ENCODE results near the gene RAB10. TPM values are rescaled to one million over a fixed set of nuclear protein-coding genes. Genes with fewer than 3 reads are reported as not detected.
"Not testable (repeated sequence)": the region's sequence is repeated elsewhere in the genome, so short reads cannot be mapped to it uniquely, and the experiment has no call there.

RAB10 gene
- total and polyA plus RNA-seq, 2 of the 13 experiments (the other 11 are each of a cell fraction or from before 2014, with no cell fraction given), result 48.2 to 120 TPM

DNA sequence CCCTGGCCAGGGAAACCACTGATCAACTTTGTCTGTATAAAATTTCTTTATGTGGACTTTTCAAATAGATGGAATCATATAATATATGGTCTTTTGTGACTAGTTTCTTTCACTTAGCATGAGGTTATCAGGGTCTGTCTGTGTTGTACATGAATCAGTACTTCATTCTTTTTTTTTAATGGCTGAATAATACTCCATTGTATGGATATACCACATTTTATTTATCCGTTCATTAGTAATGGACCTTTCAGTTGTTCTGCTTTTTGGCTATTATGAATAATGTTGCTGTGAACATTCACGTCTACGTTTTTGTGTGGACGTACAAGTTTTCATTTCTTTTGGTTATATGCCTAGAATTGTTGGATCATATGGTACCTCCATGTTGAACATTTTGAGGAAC, 69.9 kb downstream of the RAB10 start:
- Histone ChIP-seq H3K36me3 (replicated peaks in 1 of 2; ENCODE audit: control insufficient read depth in 1 of 2, insufficient read depth in 2 of 2, low read length in 2 of 2) (peaks cover 14 to 67% of the 10 kb centered on the region in 2 experiments), H2AFZ (ENCODE audit: low read length) (no peak overlapping the region), H3K4me2 (ENCODE audit: low read depth, low read length) (no peak overlapping the region), H3K79me2 (ENCODE audit: insufficient read depth, low read length) (peaks cover 46% of the 10 kb centered on the region), H3K27ac (ENCODE audit: extremely low read length, insufficient read depth, low read length) (no peak overlapping the region), H4K20me1 (ENCODE audit: insufficient read depth, low read length) (peaks cover 17% of the 10 kb centered on the region), H3K27me3 (ENCODE audit: control insufficient read depth in 1 of 2, insufficient read depth in 2 of 2, low read length in 2 of 2) (no peaks in the 10 kb centered on the region), H3K9ac (ENCODE audit: insufficient read depth, low read depth, low read length) (no peak overlapping the region), H3K4me1 (ENCODE audit: insufficient read depth, low read length) (no peaks in the 10 kb centered on the region), H3K4me3 (replicated peaks in 1 of 3; ENCODE audit: insufficient read depth in 1 of 3, low read depth in 2 of 3, low read length in 3 of 3) (no peak overlapping the region), H3K9me3 (ENCODE audit: low read length) (no peaks in the 10 kb centered on the region)
- ATAC-seq (no peak), FAIRE-seq (no peak), DNase-seq (ENCODE audit: low spot score) (no peak)
- 95% methylated on average over 4 of the region's 4 CpGs for WGBS (ENCODE audit: low lambda C conversion rate)
- BruUV-seq (replicated peaks), result no TSS peak
- TF ChIP-seq ZNF670 (CRISPR knock-in tag; IDR thresholded peaks at IDR 0.05; ENCODE audit: borderline replicate concordance) (no peak), E2F5 (CRISPR knock-in tag; conservative IDR thresholded peaks at IDR 0.05) (no peak), ATF1 (CRISPR knock-in tag; IDR thresholded peaks at IDR 0.05) (no peak)
- TF ChIP-seq, protein P1, sequence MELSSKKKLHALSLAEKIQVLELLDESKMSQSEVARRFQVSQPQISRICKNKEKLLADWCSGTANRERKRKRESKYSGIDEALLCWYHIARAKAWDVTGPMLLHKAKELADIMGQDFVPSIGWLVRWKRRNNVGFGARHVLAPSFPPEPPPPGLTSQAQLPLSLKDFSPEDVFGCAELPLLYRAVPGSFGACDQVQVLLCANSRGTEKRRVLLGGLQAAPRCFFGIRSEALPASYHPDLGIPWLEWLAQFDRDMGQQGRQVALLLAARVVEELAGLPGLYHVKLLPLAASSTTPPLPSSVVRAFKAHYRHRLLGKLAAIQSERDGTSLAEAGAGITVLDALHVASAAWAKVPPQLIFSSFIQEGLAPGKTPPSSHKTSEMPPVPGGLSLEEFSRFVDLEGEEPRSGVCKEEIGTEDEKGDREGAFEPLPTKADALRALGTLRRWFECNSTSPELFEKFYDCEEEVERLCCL (CRISPR knock-in tag; IDR thresholded peaks at IDR 0.05; ENCODE audit: borderline replicate concordance), result no peak
- intact Hi-C loops (cut with micrococcal nuclease; ENCODE audit: unreplicated experiment) (no loop called here), in situ Hi-C loops (cut with HindIII; ENCODE audit: extremely low pct_ligation_motif_present, low pct_unique_long_range_greater_than_20kb) (no loop called here)
- CTCF ChIA-PET (ENCODE audit: low intra/inter-chr PET ratio, low total read pairs), result no interaction called here
- POLR2A ChIA-PET, result no interaction called here

- H3K4me2 ChIP-seq (ENCODE audit: low read depth, low read length); H3K9me3 ChIP-seq (ENCODE audit: low read length); BruUV-seq (replicated peaks); H3K27ac ChIP-seq (ENCODE audit: extremely low read length, insufficient read depth, low read length); H3K27me3 ChIP-seq (ENCODE audit: control insufficient read depth in 1 of 2, insufficient read depth in 2 of 2, low read length in 2 of 2); H3K4me1 ChIP-seq (ENCODE audit: insufficient read depth, low read length); H3K4me3 ChIP-seq (replicated peaks in 1 of 3; ENCODE audit: insufficient read depth in 1 of 3, low read depth in 2 of 3, low read length in 3 of 3); ATAC-seq; H2AFZ ChIP-seq (ENCODE audit: low read length); FAIRE-seq; DNase-seq (ENCODE audit: low spot score); H3K9ac ChIP-seq (ENCODE audit: insufficient read depth, low read depth, low read length); intact Hi-C loops (cut with micrococcal nuclease; ENCODE audit: unreplicated experiment); in situ Hi-C loops (cut with HindIII; ENCODE audit: extremely low pct_ligation_motif_present, low pct_unique_long_range_greater_than_20kb); POLR2A ChIA-PET; CTCF ChIA-PET (ENCODE audit: low intra/inter-chr PET ratio, low total read pairs): not testable (repeated sequence)
- Histone ChIP-seq H4K20me1 (ENCODE audit: insufficient read depth, low read length) (peaks cover 14% of the 10 kb centered on the region), H3K79me2 (ENCODE audit: insufficient read depth, low read length) (peaks cover 26% of the 10 kb centered on the region), H3K36me3 (replicated peaks in 1 of 2; ENCODE audit: control insufficient read depth in 1 of 2, insufficient read depth in 2 of 2, low read length in 2 of 2) (peaks cover 17 to 61% of the 10 kb centered on the region in 2 experiments)
- 96% methylated on average over 6 of the region's 6 CpGs for WGBS (ENCODE audit: low lambda C conversion rate)
Observed at GRCh38 chr2:26108701-26109100, 74.8 kb downstream of the RAB10 start.

Data from HepG2 (cell line).